ENCODE data around the gene FAAP20.

The FAAP20 gene

DNA sequence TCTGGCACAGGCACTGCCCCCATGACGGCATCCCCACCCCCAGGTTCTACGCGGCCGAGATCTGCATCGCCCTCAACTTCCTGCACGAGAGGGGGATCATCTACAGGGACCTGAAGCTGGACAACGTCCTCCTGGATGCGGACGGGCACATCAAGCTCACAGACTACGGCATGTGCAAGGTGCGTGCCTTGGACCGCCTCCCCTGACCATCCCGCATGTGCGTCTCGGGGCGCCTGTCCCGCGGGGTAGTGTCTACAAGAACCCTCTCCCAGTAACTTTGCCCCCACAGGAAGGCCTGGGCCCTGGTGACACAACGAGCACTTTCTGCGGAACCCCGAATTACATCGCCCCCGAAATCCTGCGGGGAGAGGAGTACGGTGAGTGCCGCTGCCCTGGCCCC, 22.6 kb downstream of the FAAP20 start:
- H3K36me3 ChIP-seq (ENCODE audit: control insufficient read depth in 2 of 2, insufficient read depth in 1 of 2, low read length in 2 of 2), result peaks cover 0 to 51% of the 10 kb centered on the region in 2 experiments; a peak in 1 of 3 replicates
- H3K4me3 ChIP-seq (ENCODE audit: low read depth, low read length), result no peak overlapping the region
- no peak overlapping the region for H3K27ac ChIP-seq (ENCODE audit: extremely low read depth, low read depth, low read length)
- no peaks in the 10 kb centered on the region for H3K4me1 ChIP-seq (ENCODE audit: control insufficient read depth, insufficient read depth, low read length)
- TF ChIP-seq GLI4 (tag by site-specific recombination; IDR thresholded peaks at IDR 0.05), result no peak
- no peak for TF ChIP-seq ZNF239 (tag by site-specific recombination; IDR thresholded peaks at IDR 0.05)
- TF ChIP-seq ZNF600 (tag by site-specific recombination; IDR thresholded peaks at IDR 0.05), result no peak
- TF ChIP-seq ZNF350 (tag by site-specific recombination; IDR thresholded peaks at IDR 0.05), result no peak
- no peak for TF ChIP-seq ZNF777 (tag by site-specific recombination; IDR thresholded peaks at IDR 0.05; ENCODE audit: borderline replicate concordance)
- no peak for TF ChIP-seq SP2 (tag by site-specific recombination; IDR thresholded peaks at IDR 0.05)
- no peak for TF ChIP-seq ZNF530 (tag by site-specific recombination; IDR thresholded peaks at IDR 0.05; ENCODE audit: low read depth)
- no peak for TF ChIP-seq ZNF558 (tag by site-specific recombination; IDR thresholded peaks at IDR 0.05)
- TF ChIP-seq ZNF658 (tag by site-specific recombination; IDR thresholded peaks at IDR 0.05), result no peak
- no peak for TF ChIP-seq ZBTB7A (tag by site-specific recombination; IDR thresholded peaks at IDR 0.05; ENCODE audit: low read depth)
- no peak for TF ChIP-seq ZNF114 (tag by site-specific recombination; IDR thresholded peaks at IDR 0.05)
- no peak for TF ChIP-seq ZNF768 (tag by site-specific recombination; IDR thresholded peaks at IDR 0.05)
- no peak for TF ChIP-seq RBAK (tag by site-specific recombination; IDR thresholded peaks at IDR 0.05)
- no peak for TF ChIP-seq ZBTB48 (tag by site-specific recombination; IDR thresholded peaks at IDR 0.05)
- TF ChIP-seq SP7 (tag by site-specific recombination; IDR thresholded peaks at IDR 0.05), result no peak
- ChIA-PET CTCF (no interaction called here), POLR2A (no interaction called here)
- no peaks in the 10 kb centered on the region for H3K9me3 ChIP-seq (ENCODE audit: control insufficient read depth, insufficient read depth, low read depth, low read length)

DNA sequence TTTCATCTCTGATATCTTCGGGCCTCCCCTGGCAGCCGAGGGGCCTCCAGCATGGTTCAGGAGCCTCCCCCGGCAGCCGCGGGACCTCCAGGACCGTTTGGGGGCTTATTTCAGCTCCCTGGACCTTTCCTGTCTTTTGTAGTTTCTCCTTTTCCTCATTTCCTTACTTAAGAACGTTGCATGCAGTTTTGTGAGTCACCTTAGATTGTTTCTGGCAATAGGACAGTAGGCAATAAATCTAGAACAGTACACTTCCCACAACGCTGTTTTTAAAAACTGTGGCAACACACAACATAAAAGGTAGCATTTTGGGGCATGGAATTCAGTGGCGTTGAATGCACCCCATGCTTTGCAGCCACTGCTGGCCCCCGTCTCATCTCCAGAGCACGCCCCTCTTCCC, 24.4 kb downstream of the FAAP20 start:
- no peaks in the 10 kb centered on the region for H3K9me3 ChIP-seq (ENCODE audit: control insufficient read depth, insufficient read depth, low read depth, low read length)
- no peaks in the 10 kb centered on the region for H3K4me1 ChIP-seq (ENCODE audit: control insufficient read depth, insufficient read depth, low read length)
- H3K4me3 ChIP-seq (ENCODE audit: low read depth, low read length), result no peak overlapping the region
- H3K27ac ChIP-seq (ENCODE audit: extremely low read depth, low read depth, low read length), result no peak overlapping the region
- H3K36me3 ChIP-seq (ENCODE audit: control insufficient read depth in 2 of 2, insufficient read depth in 1 of 2, low read length in 2 of 2), result peaks cover 0 to 39% of the 10 kb centered on the region in 2 experiments; a peak in 1 of 3 replicates
- ChIA-PET CTCF (no interaction called here), POLR2A (no interaction called here)
- TF ChIP-seq ZNF202 (tag by site-specific recombination; IDR thresholded peaks at IDR 0.05; ENCODE audit: borderline replicate concordance) (no peak), ZNF394 (tag by site-specific recombination; IDR thresholded peaks at IDR 0.05; ENCODE audit: borderline replicate concordance) (no peak), ZEB2 (tag by site-specific recombination; IDR thresholded peaks at IDR 0.05) (no peak), ZNF529 (tag by site-specific recombination; IDR thresholded peaks at IDR 0.05; ENCODE audit: insufficient replicate concordance) (no peak), ZNF23 (tag by site-specific recombination; IDR thresholded peaks at IDR 0.05; ENCODE audit: borderline replicate concordance) (no peak), ZBTB48 (tag by site-specific recombination; IDR thresholded peaks at IDR 0.05) (no peak)

DNA sequence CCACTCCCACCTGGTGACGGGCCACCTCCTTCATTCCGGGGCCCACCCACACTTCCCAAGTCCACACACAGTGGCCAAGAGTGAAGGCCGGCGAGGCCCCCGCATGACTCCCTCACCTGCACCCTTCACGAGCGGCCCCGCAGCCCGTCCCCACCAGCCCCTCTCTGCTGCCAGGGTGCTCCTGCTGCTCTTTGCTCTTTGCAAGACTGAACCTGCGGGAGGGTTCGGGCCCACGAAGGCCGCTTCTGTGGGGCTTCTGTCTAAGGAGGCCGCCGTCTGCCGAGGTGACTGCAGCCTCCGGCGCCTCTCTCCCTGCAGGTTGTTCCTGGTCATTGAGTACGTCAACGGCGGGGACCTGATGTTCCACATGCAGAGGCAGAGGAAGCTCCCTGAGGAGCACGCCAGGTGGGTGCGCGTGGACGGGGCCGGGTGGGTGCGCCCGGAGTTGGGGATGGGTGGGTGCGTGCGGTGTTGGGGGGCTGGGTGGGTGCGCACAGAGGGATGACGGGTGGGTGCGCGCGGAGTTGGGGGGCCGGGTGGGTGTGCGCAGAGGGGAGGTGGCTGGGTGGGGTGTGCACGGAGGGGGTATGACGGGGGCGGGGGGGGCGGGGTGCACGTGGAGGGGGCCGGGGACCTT, 25.3 kb downstream of the FAAP20 start:
- no peak overlapping the region for H3K27ac ChIP-seq (ENCODE audit: extremely low read depth, low read depth, low read length)
- CTCF ChIA-PET, result no interaction called here
- no peak overlapping the region for H3K4me3 ChIP-seq (ENCODE audit: low read depth, low read length)
- H3K9me3 ChIP-seq (ENCODE audit: control insufficient read depth, insufficient read depth, low read depth, low read length), result no peaks in the 10 kb centered on the region
- POLR2A ChIA-PET, result no interaction called here
- H3K36me3 ChIP-seq (ENCODE audit: control insufficient read depth in 2 of 2, insufficient read depth in 1 of 2, low read length in 2 of 2), result peaks cover 0 to 41% of the 10 kb centered on the region in 2 experiments; a peak in 1 of 3 replicates
- no peaks in the 10 kb centered on the region for H3K4me1 ChIP-seq (ENCODE audit: control insufficient read depth, insufficient read depth, low read length)
- no peak for TF ChIP-seq ZNF223 (tag by site-specific recombination; IDR thresholded peaks at IDR 0.05)
- TF ChIP-seq ZNF626 (tag by site-specific recombination; IDR thresholded peaks at IDR 0.05), result no peak
- no peak for TF ChIP-seq ZNF394 (tag by site-specific recombination; IDR thresholded peaks at IDR 0.05; ENCODE audit: borderline replicate concordance)
- no peak for TF ChIP-seq ZNF473 (tag by site-specific recombination; IDR thresholded peaks at IDR 0.05)
- no peak for TF ChIP-seq TCF7L2 (IDR thresholded peaks at IDR 0.05; ENCODE audit: borderline replicate concordance, low read depth, low read length)
- no peak for TF ChIP-seq ZNF324 (tag by site-specific recombination; IDR thresholded peaks at IDR 0.05)
- TF ChIP-seq SETDB1 (IDR thresholded peaks at IDR 0.05; ENCODE audit: insufficient read length, low read length), result no peak
- TF ChIP-seq ZSCAN30 (tag by site-specific recombination; IDR thresholded peaks at IDR 0.05), result no peak
- no peak for TF ChIP-seq ZSCAN4 (tag by site-specific recombination; IDR thresholded peaks at IDR 0.05)
- no peak for TF ChIP-seq ZNF341 (tag by site-specific recombination; IDR thresholded peaks at IDR 0.05; ENCODE audit: low read depth)
- no peak for TF ChIP-seq ZNF184 (tag by site-specific recombination; IDR thresholded peaks at IDR 0.05)
- TF ChIP-seq ZNF391 (tag by site-specific recombination; IDR thresholded peaks at IDR 0.05; ENCODE audit: borderline replicate concordance, low read depth), result no peak
- no peak for TF ChIP-seq ZNF544 (tag by site-specific recombination; IDR thresholded peaks at IDR 0.05)
- no peak for TF ChIP-seq ZNF777 (tag by site-specific recombination; IDR thresholded peaks at IDR 0.05; ENCODE audit: borderline replicate concordance)
- no peak for TF ChIP-seq ZNF366 (tag by site-specific recombination; conservative IDR thresholded peaks at IDR 0.05)
- no peak for TF ChIP-seq ZFP41 (tag by site-specific recombination; IDR thresholded peaks at IDR 0.05; ENCODE audit: borderline replicate concordance)
- TF ChIP-seq ZNF169 (tag by site-specific recombination; IDR thresholded peaks at IDR 0.05), result no peak
